Panc1 (cell line): ENCODE measurements around the gene SEC22C.

Experiments used
- TCF7L2 ChIP-seq: IDR thresholded peaks from 2 replicates; pipeline ENCODE4 v1.6.1; 2011; ENCODE audit warnings: mild to moderate bottlenecking, low read depth, low read length, inconsistent platforms
- TF ChIP-seq, protein P1 (sequence below): fragments of 450-650 bp; IDR thresholded peaks from 2 replicates; pipeline ENCODE4 v1.5.1; 2017; ENCODE audit warnings: mild to moderate bottlenecking

DNA sequence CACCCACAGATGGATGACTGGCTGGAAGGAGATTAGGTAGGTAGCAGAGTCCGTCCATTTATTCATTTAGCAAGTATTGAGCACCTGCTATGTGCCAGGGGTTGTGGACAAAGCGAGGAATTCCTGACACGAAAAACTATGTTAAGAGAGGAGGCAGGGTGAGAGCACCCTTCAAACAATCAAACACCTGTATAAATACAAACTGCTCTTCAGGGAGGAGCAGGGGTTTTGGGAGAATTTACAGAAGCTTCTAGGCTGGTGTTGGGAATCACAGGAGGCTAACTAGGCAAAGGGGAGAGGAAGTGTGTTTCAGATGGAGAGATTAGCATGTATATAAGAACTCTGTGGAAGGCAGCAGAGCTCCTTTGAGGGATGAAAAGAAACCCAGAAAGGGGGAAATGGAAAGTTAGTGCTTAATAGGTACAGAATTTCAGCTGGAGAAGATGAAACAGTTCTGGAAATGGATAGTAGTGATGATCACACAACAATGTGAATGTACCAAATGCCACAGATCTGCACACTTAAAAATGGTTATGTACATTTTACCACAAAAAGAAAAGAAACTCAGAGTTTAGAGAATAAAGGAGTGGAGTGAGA lies 805 bp upstream of the SEC22C start:
- TF ChIP-seq TCF7L2 = no peak
- TF ChIP-seq, protein P1, sequence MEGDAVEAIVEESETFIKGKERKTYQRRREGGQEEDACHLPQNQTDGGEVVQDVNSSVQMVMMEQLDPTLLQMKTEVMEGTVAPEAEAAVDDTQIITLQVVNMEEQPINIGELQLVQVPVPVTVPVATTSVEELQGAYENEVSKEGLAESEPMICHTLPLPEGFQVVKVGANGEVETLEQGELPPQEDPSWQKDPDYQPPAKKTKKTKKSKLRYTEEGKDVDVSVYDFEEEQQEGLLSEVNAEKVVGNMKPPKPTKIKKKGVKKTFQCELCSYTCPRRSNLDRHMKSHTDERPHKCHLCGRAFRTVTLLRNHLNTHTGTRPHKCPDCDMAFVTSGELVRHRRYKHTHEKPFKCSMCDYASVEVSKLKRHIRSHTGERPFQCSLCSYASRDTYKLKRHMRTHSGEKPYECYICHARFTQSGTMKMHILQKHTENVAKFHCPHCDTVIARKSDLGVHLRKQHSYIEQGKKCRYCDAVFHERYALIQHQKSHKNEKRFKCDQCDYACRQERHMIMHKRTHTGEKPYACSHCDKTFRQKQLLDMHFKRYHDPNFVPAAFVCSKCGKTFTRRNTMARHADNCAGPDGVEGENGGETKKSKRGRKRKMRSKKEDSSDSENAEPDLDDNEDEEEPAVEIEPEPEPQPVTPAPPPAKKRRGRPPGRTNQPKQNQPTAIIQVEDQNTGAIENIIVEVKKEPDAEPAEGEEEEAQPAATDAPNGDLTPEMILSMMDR = no peak
